ENCODE measurements around the gene LMF1. TPM values are rescaled to one million over a fixed set of nuclear protein-coding genes. Genes with fewer than 3 reads are reported as not detected.

LMF1 gene
- polyA plus RNA-seq, 1 donor (not counting 4 experiments of a cell fraction or from before 2014, with no cell fraction given) = 3.1 TPM

DNA sequence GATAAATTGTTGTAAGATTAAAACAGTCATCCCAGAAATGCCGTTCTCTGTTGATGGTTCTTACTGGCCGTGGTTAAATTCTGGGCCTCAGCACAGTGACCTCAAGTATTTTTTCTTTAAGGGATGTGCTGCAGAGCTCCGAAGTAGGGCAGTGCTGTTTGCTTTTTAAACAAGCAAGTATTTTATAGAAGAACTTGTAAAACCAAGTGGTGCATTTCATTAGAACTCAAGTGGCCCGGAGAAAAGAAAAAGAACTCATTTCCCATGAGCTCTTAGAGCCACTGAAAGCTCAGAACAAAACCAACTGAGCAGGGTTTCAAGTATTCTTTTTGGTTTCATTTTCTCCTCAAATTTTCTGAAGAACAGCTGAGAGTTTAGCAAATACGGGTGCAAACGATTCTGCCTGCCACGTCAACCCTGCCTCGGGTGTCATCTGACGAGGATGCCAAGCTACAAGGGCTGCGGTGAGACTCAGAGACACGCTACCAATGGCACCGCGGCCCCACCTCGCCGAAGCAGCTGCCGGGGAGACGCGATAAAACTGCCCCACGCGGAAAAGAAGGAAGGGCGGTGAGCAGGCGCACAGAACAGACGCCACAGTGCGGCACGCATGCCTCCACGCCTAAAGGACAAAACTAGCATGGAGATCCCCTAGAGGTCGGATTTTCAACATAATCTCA, 6.3 kb downstream of the LMF1 start:
- dilution Hi-C loops (cut with MboI; ENCODE audit: extremely low pct_ligation_motif_present, low sequenced_read_pairs) = no loop called here

DNA sequence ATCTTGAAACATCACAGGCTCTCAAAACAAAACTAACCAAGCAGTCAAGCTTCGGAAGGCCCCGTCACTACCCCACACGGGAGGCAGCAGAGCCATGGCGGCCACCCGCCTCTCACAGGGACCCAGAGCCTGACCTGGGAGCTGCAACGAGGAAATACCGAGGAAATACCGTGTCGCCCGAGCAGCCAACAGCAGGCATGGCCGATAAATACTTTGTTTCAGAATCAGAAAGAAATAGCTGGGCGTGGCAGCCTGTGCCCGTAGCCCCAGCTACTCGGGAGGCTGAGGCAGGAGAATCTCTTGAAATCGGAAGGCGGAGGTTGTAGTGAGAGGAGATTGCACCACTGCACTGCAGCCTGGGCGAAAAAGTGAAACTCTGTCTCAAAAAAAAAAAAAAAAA, 6.9 kb downstream of the LMF1 start:
- Histone ChIP-seq H3K4me3 (ENCODE audit: control insufficient read depth in 2 of 3, extremely low read depth in 1 of 3, insufficient read depth in 2 of 3, low read depth in 1 of 3, low read length in 3 of 3) (no peak overlapping the region), H3K4me2 (ENCODE audit: control insufficient read depth, extremely low read depth, insufficient read depth, low read depth, low read length) (no peak overlapping the region), H3K9ac (ENCODE audit: control insufficient read depth, extremely low read depth, insufficient read depth, low read length) (no peak overlapping the region), H3K36me3 (ENCODE audit: control insufficient read depth in 2 of 2, extremely low read depth in 1 of 2, insufficient read depth in 2 of 2, low read length in 2 of 2) (no peaks in the 10 kb centered on the region), H2AFZ (ENCODE audit: control insufficient read depth, low read length) (no peak overlapping the region), H3K9me3 (ENCODE audit: control insufficient read depth, low read depth, low read length) (peaks cover 21% of the 10 kb centered on the region), H3K79me2 (ENCODE audit: control insufficient read depth, insufficient read depth, low read length) (no peaks in the 10 kb centered on the region), H3K4me1 (ENCODE audit: control insufficient read depth, extremely low read depth, insufficient read depth, low read length) (no peaks in the 10 kb centered on the region), H3K27me3 (ENCODE audit: control insufficient read depth, extremely low read depth, insufficient read depth, low read length) (no peaks in the 10 kb centered on the region), H4K20me1 (ENCODE audit: control insufficient read depth, extremely low read depth, insufficient read depth, low read length) (no peaks in the 10 kb centered on the region), H3K27ac (ENCODE audit: control insufficient read depth, insufficient read depth, low read length) (no peak overlapping the region), H3K9me1 (ENCODE audit: control insufficient read depth, extremely low read depth, insufficient read depth, low read length) (no peaks in the 10 kb centered on the region)
- no peak for DNase-seq (ENCODE audit: low read depth, low spot score)
- no peak for FAIRE-seq
- dilution Hi-C loops (cut with MboI; ENCODE audit: extremely low pct_ligation_motif_present, low sequenced_read_pairs) = no loop called here
- no peak for TF ChIP-seq EZH2 (IDR thresholded peaks at IDR 0.05; ENCODE audit: low read length)
- TF ChIP-seq, protein P1, sequence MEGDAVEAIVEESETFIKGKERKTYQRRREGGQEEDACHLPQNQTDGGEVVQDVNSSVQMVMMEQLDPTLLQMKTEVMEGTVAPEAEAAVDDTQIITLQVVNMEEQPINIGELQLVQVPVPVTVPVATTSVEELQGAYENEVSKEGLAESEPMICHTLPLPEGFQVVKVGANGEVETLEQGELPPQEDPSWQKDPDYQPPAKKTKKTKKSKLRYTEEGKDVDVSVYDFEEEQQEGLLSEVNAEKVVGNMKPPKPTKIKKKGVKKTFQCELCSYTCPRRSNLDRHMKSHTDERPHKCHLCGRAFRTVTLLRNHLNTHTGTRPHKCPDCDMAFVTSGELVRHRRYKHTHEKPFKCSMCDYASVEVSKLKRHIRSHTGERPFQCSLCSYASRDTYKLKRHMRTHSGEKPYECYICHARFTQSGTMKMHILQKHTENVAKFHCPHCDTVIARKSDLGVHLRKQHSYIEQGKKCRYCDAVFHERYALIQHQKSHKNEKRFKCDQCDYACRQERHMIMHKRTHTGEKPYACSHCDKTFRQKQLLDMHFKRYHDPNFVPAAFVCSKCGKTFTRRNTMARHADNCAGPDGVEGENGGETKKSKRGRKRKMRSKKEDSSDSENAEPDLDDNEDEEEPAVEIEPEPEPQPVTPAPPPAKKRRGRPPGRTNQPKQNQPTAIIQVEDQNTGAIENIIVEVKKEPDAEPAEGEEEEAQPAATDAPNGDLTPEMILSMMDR (optimal IDR thresholded peaks at IDR 0.05 in 1 of 3, IDR thresholded peaks at IDR 0.05 in 1 of 3, conservative IDR thresholded peaks at IDR 0.05 in 1 of 3; ENCODE audit: extremely low read depth in 1 of 3, insufficient read depth in 2 of 3, low read length in 3 of 3) = no peak

More for the DNA sequence above, 6.3 kb downstream of the LMF1 start:
- no peak overlapping the region for H2AFZ ChIP-seq (ENCODE audit: control insufficient read depth, low read length)
- no peak overlapping the region for H3K9ac ChIP-seq (ENCODE audit: control insufficient read depth, extremely low read depth, insufficient read depth, low read length)
- no peaks in the 10 kb centered on the region for H3K36me3 ChIP-seq (ENCODE audit: control insufficient read depth in 2 of 2, extremely low read depth in 1 of 2, insufficient read depth in 2 of 2, low read length in 2 of 2)
- peaks cover 21% of the 10 kb centered on the region for H3K9me3 ChIP-seq (ENCODE audit: control insufficient read depth, low read depth, low read length)
- H3K4me3 ChIP-seq (ENCODE audit: control insufficient read depth in 2 of 3, extremely low read depth in 1 of 3, insufficient read depth in 2 of 3, low read depth in 1 of 3, low read length in 3 of 3) = no peak overlapping the region
- H4K20me1 ChIP-seq (ENCODE audit: control insufficient read depth, extremely low read depth, insufficient read depth, low read length) = no peaks in the 10 kb centered on the region
- no peaks in the 10 kb centered on the region for H3K79me2 ChIP-seq (ENCODE audit: control insufficient read depth, insufficient read depth, low read length)
- no peaks in the 10 kb centered on the region for H3K9me1 ChIP-seq (ENCODE audit: control insufficient read depth, extremely low read depth, insufficient read depth, low read length)
- DNase-seq (ENCODE audit: low read depth, low spot score) = no peak
- H3K4me1 ChIP-seq (ENCODE audit: control insufficient read depth, extremely low read depth, insufficient read depth, low read length) = no peaks in the 10 kb centered on the region
- H3K27me3 ChIP-seq (ENCODE audit: control insufficient read depth, extremely low read depth, insufficient read depth, low read length) = no peaks in the 10 kb centered on the region
- no peak overlapping the region for H3K27ac ChIP-seq (ENCODE audit: control insufficient read depth, insufficient read depth, low read length)
- FAIRE-seq = no peak
- TF ChIP-seq, protein P1 (optimal IDR thresholded peaks at IDR 0.05 in 1 of 3, IDR thresholded peaks at IDR 0.05 in 1 of 3, conservative IDR thresholded peaks at IDR 0.05 in 1 of 3; ENCODE audit: extremely low read depth in 1 of 3, insufficient read depth in 2 of 3, low read length in 3 of 3) = no peak
- TF ChIP-seq EZH2 (IDR thresholded peaks at IDR 0.05; ENCODE audit: low read length) = no peak
- no peak overlapping the region for H3K4me2 ChIP-seq (ENCODE audit: control insufficient read depth, extremely low read depth, insufficient read depth, low read depth, low read length)

Data from keratinocyte (primary cell).